ENCODE results near the gene NOXO1. TPM values are rescaled to one million over a fixed set of nuclear protein-coding genes. Genes with fewer than 3 reads are reported as not detected.

NOXO1 gene
- total RNA-seq, 4 donors from 2014 or later: 0.23 to 1.2 TPM; not detected in 2

GRCh38 chr16:1991135-1991551 is 9.9 kb upstream of the NOXO1 start:
- TF ChIP-seq CTCF (IDR thresholded peaks at IDR 0.05) (no peak), POLR2A (IDR thresholded peaks at IDR 0.05) (no peak)
- no peak for DNase-seq (ENCODE audit: low spot score in 2 of 2)
- 3 to 6% methylated on average over 12 to 18 of the region's 18 CpGs for WGBS, 2 donors
- no peak overlapping the region for H3K4me3 ChIP-seq (ENCODE audit: low read depth, poor library complexity, severe bottlenecking)
- intact Hi-C loops (cut with DNase I; ENCODE audit: low total_unique reads): no loop called here

GRCh38 chr16:1990351-1991134 is 9.3 kb upstream of the NOXO1 start:
- intact Hi-C loops (cut with DNase I; ENCODE audit: low total_unique reads): no loop called here
- DNase-seq (ENCODE audit: low spot score in 2 of 2): no peak
- WGBS, 2 donors: 1 to 4% methylated on average over 42 to 43 of the region's 50 CpGs
- H3K4me3 ChIP-seq (ENCODE audit: low read depth, poor library complexity, severe bottlenecking): no peak overlapping the region
- no peak for TF ChIP-seq POLR2A (IDR thresholded peaks at IDR 0.05)
- no peak for TF ChIP-seq CTCF (IDR thresholded peaks at IDR 0.05)

GRCh38 chr16:1990101-1990350 is 8.8 kb upstream of the NOXO1 start:
- no peak for DNase-seq (ENCODE audit: low spot score in 2 of 2)
- H3K4me3 ChIP-seq (ENCODE audit: low read depth, poor library complexity, severe bottlenecking): no peak overlapping the region
- 0 to 2% methylated on average over 4 to 10 of the region's 25 CpGs for WGBS, 2 donors
- no peak for TF ChIP-seq CTCF (IDR thresholded peaks at IDR 0.05)
- no peak for TF ChIP-seq POLR2A (IDR thresholded peaks at IDR 0.05)
- intact Hi-C loops (cut with DNase I; ENCODE audit: low total_unique reads): no loop called here

GRCh38 chr16:1989209-1990100 is 8.2 kb upstream of the NOXO1 start, which contains the start of gene SYNGR3:
Gene SYNGR3 (plus strand): TSS chr16:1989970. CDS start chr16:1990103, 133 bp downstream.
- 6 to 13% methylated on average over 19 to 28 of the region's 67 CpGs for WGBS, 2 donors
- no peak within 1 kb of the TSS for H3K4me3 ChIP-seq (ENCODE audit: low read depth, poor library complexity, severe bottlenecking)
- DNase-seq (ENCODE audit: low spot score in 2 of 2): no peak
- intact Hi-C loops (cut with DNase I; ENCODE audit: low total_unique reads): no loop called here
- TF ChIP-seq POLR2A (IDR thresholded peaks at IDR 0.05): no peak

GRCh38 chr16:1987198-1987597 is 5.9 kb upstream of the NOXO1 start:
- no peak for DNase-seq (ENCODE audit: low spot score in 2 of 2)
- no peak overlapping the region for H3K4me3 ChIP-seq (ENCODE audit: low read depth, poor library complexity, severe bottlenecking)
- WGBS, 2 donors: 89 to 93% methylated on average over 10 of the region's 10 CpGs
- intact Hi-C loops (cut with DNase I; ENCODE audit: low total_unique reads): no loop called here
- TF ChIP-seq CTCF (IDR thresholded peaks at IDR 0.05) (no peak), POLR2A (IDR thresholded peaks at IDR 0.05) (no peak)

GRCh38 chr16:1985466-1986150 is 4.3 kb upstream of the NOXO1 start:
- WGBS, 2 donors: 62 to 75% methylated on average over 10 to 13 of the region's 14 CpGs

More at GRCh38 chr16:1985466-1986150, 4.3 kb upstream of the NOXO1 start:
- intact Hi-C loops (cut with DNase I; ENCODE audit: low total_unique reads): no loop called here
- no peak for DNase-seq (ENCODE audit: low spot score in 2 of 2)
- TF ChIP-seq CTCF (IDR thresholded peaks at IDR 0.05) (no peak), POLR2A (IDR thresholded peaks at IDR 0.05) (no peak)
- H3K4me3 ChIP-seq (ENCODE audit: low read depth, poor library complexity, severe bottlenecking): no peak overlapping the region

Data from lower leg skin (tissue), 4 donors.